Measurements from ENCODE around the gene P2RY14. TPM values are rescaled to one million over a fixed set of nuclear protein-coding genes. Genes with fewer than 3 reads are reported as not detected.

P2RY14 gene
- total RNA-seq, 1 experiment from 2014 or later, result not detected

GRCh38 chr3:151200586-151200985, 77.8 kb downstream of the P2RY14 start:
- TF ChIP-seq CTCF (conservative IDR thresholded peaks at IDR 0.05), result no peak
- TF ChIP-seq EZH2 (IDR thresholded peaks at IDR 0.05; ENCODE audit: low read depth), result no peak
- ChIA-PET CTCF (no interaction called here), POLR2A (ENCODE audit: unreplicated experiment) (interaction anchor here (0.6 kb wide), 1 partner anchor 21 kb away, joined by 10 read pairs; no protein-coding TSS in a partner anchor)
- Histone ChIP-seq H4K20me1 (ENCODE audit: insufficient read depth) (no peaks in the 10 kb centered on the region), H2AFZ (no peak overlapping the region), H3K9me3 (ENCODE audit: insufficient read depth, low read depth) (no peaks in the 10 kb centered on the region), H3K4me1 (replicated peaks; ENCODE audit: insufficient read depth) (no peaks in the 10 kb centered on the region), H3K4me3 (no peak overlapping the region), H3K9me2 (ENCODE audit: insufficient read depth) (no peaks in the 10 kb centered on the region), H3K4me2 (no peak overlapping the region), H3K27me3 (ENCODE audit: insufficient read depth, low read depth) (no peaks in the 10 kb centered on the region), H3K79me2 (ENCODE audit: low read depth) (no peaks in the 10 kb centered on the region), H3K27ac (no peak overlapping the region), H3K36me3 (ENCODE audit: low read depth) (no peaks in the 10 kb centered on the region), H3F3A (ENCODE audit: insufficient read depth, low read depth) (no peaks in the 10 kb centered on the region)
- no TSS peak for BruUV-seq (replicated peaks)
- intact Hi-C loops (cut with micrococcal nuclease; ENCODE audit: unreplicated experiment), result no loop called here
- no peak for DNase-seq

DNA sequence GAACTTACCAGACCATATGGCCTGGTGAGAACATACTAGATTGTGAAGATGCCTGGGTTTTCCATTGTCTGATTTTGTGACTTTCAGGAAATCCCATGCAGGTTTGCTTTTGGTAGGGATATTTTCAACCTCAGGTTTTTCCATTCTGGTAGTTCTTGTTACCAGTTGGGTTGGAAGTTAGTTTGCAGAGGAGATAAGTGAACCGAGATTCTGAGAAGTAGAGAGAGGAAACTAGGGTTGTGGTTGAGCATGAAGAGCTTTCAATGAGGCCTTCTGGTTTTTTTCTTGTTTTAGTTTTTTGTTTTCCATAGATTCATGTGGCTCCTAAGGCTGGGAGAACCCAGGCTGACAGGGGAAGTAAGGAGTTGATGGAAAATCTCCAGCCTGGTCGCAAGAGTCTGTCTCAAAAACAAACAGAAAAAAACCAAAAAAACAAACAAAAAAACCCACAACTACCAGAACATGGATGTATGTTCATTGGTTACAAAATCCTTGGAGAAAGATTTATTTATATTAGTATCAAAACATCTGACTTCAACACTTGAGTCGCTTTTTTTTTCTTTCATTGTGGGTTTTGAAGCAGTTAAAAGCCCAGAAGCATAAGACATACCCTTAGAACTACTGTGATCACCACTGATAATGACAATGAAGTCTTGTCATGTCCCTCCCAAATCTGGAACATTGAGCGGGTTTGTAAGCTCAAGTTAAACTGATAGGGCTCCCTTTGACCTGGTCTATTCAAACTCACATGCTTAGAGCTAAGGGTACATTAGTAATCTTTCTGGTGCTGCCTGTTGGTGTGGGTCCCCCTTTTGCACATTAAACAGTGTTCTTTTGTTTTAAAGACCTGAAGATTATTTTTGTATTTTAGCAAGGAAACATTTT, 78.5 kb downstream of the P2RY14 start:
- no peak overlapping the region for H3K4me2 ChIP-seq
- no peaks in the 10 kb centered on the region for H3K79me2 ChIP-seq (ENCODE audit: low read depth)
- no peaks in the 10 kb centered on the region for H3F3A ChIP-seq (ENCODE audit: insufficient read depth, low read depth)
- BruUV-seq (replicated peaks), result no TSS peak
- H2AFZ ChIP-seq, result no peak overlapping the region
- no peaks in the 10 kb centered on the region for H4K20me1 ChIP-seq (ENCODE audit: insufficient read depth)
- H3K9me3 ChIP-seq (ENCODE audit: insufficient read depth, low read depth), result no peaks in the 10 kb centered on the region
- POLR2A ChIA-PET (ENCODE audit: unreplicated experiment), result no interaction called here
- intact Hi-C loops (cut with micrococcal nuclease; ENCODE audit: unreplicated experiment), result no loop called here
- H3K27me3 ChIP-seq (ENCODE audit: insufficient read depth, low read depth), result no peaks in the 10 kb centered on the region
- TF ChIP-seq CTCF (conservative IDR thresholded peaks at IDR 0.05), result no peak
- H3K4me1 ChIP-seq (replicated peaks; ENCODE audit: insufficient read depth), result no peaks in the 10 kb centered on the region
- CTCF ChIA-PET, result no interaction called here
- no peak for DNase-seq
- H3K36me3 ChIP-seq (ENCODE audit: low read depth), result no peaks in the 10 kb centered on the region
- H3K4me3 ChIP-seq, result no peak overlapping the region
- no peaks in the 10 kb centered on the region for H3K9me2 ChIP-seq (ENCODE audit: insufficient read depth)
- no peak overlapping the region for H3K27ac ChIP-seq

DNA sequence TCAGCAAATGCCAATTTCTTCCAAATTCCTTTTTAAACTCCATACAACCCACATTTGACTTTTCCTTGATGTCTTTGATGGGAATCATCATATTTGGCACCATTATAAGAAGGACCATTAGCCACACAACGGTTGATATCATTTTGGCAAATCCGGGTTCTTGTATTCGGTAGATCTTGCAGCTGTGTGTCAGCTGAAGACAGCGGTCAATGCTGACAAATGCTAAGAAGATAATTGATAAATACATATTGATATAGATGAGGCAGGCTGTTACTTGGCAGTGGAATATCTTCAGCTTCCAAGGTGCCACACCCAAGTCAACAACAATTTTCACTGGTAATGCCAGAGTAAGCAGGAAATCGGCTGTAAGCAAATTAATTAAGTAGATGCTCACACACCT, 79.5 kb downstream of the P2RY14 start:
- H3K4me1 ChIP-seq (replicated peaks; ENCODE audit: insufficient read depth), result no peaks in the 10 kb centered on the region
- intact Hi-C loops (cut with micrococcal nuclease; ENCODE audit: unreplicated experiment), result no loop called here
- CTCF ChIA-PET, result no interaction called here

More for the DNA sequence above, 79.5 kb downstream of the P2RY14 start:
- DNase-seq, result no peak
- Histone ChIP-seq H2AFZ (no peak overlapping the region), H4K20me1 (ENCODE audit: insufficient read depth) (no peaks in the 10 kb centered on the region), H3K27ac (no peak overlapping the region), H3K9me2 (ENCODE audit: insufficient read depth) (no peaks in the 10 kb centered on the region), H3K4me3 (no peak overlapping the region), H3K36me3 (ENCODE audit: low read depth) (no peaks in the 10 kb centered on the region), H3K4me2 (no peak overlapping the region), H3K27me3 (ENCODE audit: insufficient read depth, low read depth) (no peaks in the 10 kb centered on the region), H3K79me2 (ENCODE audit: low read depth) (no peaks in the 10 kb centered on the region), H3F3A (ENCODE audit: insufficient read depth, low read depth) (no peaks in the 10 kb centered on the region), H3K9me3 (ENCODE audit: insufficient read depth, low read depth) (no peaks in the 10 kb centered on the region)
- POLR2A ChIA-PET (ENCODE audit: unreplicated experiment), result no interaction called here
- TF ChIP-seq EZH2 (IDR thresholded peaks at IDR 0.05; ENCODE audit: low read depth) (no peak), CTCF (conservative IDR thresholded peaks at IDR 0.05) (no peak)
- BruUV-seq (replicated peaks), result no TSS peak

Measured in PC-9 (cell line).